ENCODE data around the gene OR8B8. TPM values are rescaled to one million over a fixed set of nuclear protein-coding genes. Genes with fewer than 3 reads are reported as not detected.
"Not testable (repeated sequence)": the region's sequence is repeated elsewhere in the genome, so short reads cannot be mapped to it uniquely, and the experiment has no call there.

The OR8B8 gene
- total RNA-seq, 1 donor from 2014 or later, result not detected

- Mint-ChIP-seq H3K36me3 (ENCODE audit: low read depth) (no peaks in the 10 kb centered on the region), H3K4me1 (no peaks in the 10 kb centered on the region), H3K27ac (ENCODE audit: unreplicated experiment) (no peak overlapping the region), H3K9me3 (peaks cover 4% of the 10 kb centered on the region), H3K4me3 (no peak overlapping the region), H3K27me3 (ENCODE audit: low read depth) (no peaks in the 10 kb centered on the region)
- peak; percentile 83 for TF ChIP-seq CTCF (conservative IDR thresholded peaks at IDR 0.05)
- DNase-seq (ENCODE audit: low read depth, low spot score), result peak; percentile 62
Measured at GRCh38 chr11:124402326-124402922, 43.1 kb downstream of the OR8B8 start.

GRCh38 chr11:124398924-124399323 lies 46.6 kb downstream of the OR8B8 start, which contains the start of gene OR8B3:
Gene OR8B3 (minus strand): TSS chr11:124399024. CDS start chr11:124397351, 1,673 bp downstream.
- Mint-ChIP-seq H3K36me3 (ENCODE audit: low read depth) (no peaks in the 10 kb centered on the region), H3K27ac (ENCODE audit: unreplicated experiment) (no peak within 1 kb of the TSS), H3K4me3 (no peak within 1 kb of the TSS), H3K27me3 (ENCODE audit: low read depth) (no peaks in the 10 kb centered on the region), H3K9me3 (peaks cover 4% of the 10 kb centered on the region), H3K4me1 (no peaks in the 10 kb centered on the region)
- no peak for TF ChIP-seq CTCF (conservative IDR thresholded peaks at IDR 0.05)
- DNase-seq (ENCODE audit: low read depth, low spot score), result no peak

GRCh38 chr11:124396847-124397246 lies 48.6 kb downstream of the OR8B8 start:
- not testable (repeated sequence) for H3K27ac Mint-ChIP-seq (ENCODE audit: unreplicated experiment); H3K9me3 Mint-ChIP-seq; H3K27me3 Mint-ChIP-seq (ENCODE audit: low read depth); H3K36me3 Mint-ChIP-seq (ENCODE audit: low read depth); DNase-seq (ENCODE audit: low read depth, low spot score); H3K4me3 Mint-ChIP-seq; H3K4me1 Mint-ChIP-seq

GRCh38 chr11:124394408-124394807 lies 51.1 kb downstream of the OR8B8 start:
- Mint-ChIP-seq H3K27ac (ENCODE audit: unreplicated experiment) (no peak overlapping the region), H3K4me3 (no peak overlapping the region), H3K27me3 (ENCODE audit: low read depth) (no peaks in the 10 kb centered on the region), H3K36me3 (ENCODE audit: low read depth) (no peaks in the 10 kb centered on the region), H3K4me1 (no peaks in the 10 kb centered on the region), H3K9me3 (no peaks in the 10 kb centered on the region)
- DNase-seq (ENCODE audit: low read depth, low spot score), result no peak
- no peak for TF ChIP-seq CTCF (conservative IDR thresholded peaks at IDR 0.05)

Other genes with a start within 250 kb of the OR8B8 start
- gene OR8G1, start 204.6 kb downstream of the OR8B8 start, total RNA-seq, result not detected in 2 replicates
- not detected in 2 replicates for gene OR8G5, start 189.3 kb downstream of the OR8B8 start, total RNA-seq
- gene OR8D1, start 131.7 kb downstream of the OR8B8 start, total RNA-seq, result not detected in 2 replicates
- gene OR8D2, start 125.5 kb downstream of the OR8B8 start, total RNA-seq, result not detected in 2 replicates
- not detected in 2 replicates for gene OR8B2, start 61.2 kb downstream of the OR8B8 start, total RNA-seq
- not detected in 2 replicates for gene OR8B3, start 46.7 kb downstream of the OR8B8 start, total RNA-seq
- not detected in 2 replicates for gene OR8B4, start 20.8 kb downstream of the OR8B8 start, total RNA-seq
- gene OR8B12, start 98.0 kb upstream of the OR8B8 start, total RNA-seq, result not detected in 2 replicates
- gene OR8A1, start 124.3 kb upstream of the OR8B8 start, total RNA-seq, result not detected in 2 replicates
- not detected in 2 replicates for gene PANX3, start 165.7 kb upstream of the OR8B8 start, total RNA-seq
- gene TBRG1, start 177.2 kb upstream of the OR8B8 start, total RNA-seq, result 23.0 and 27.3 TPM in 2 replicates
- 5.3 and 5.9 TPM in 2 replicates for gene SIAE, start 228.0 kb upstream of the OR8B8 start, total RNA-seq
- 18.2 and 19.1 TPM in 2 replicates for gene SPA17, start 228.2 kb upstream of the OR8B8 start, total RNA-seq

Data from neural crest cell (in vitro differentiated cells).